ENCODE data around the gene TREX2.

DNA sequence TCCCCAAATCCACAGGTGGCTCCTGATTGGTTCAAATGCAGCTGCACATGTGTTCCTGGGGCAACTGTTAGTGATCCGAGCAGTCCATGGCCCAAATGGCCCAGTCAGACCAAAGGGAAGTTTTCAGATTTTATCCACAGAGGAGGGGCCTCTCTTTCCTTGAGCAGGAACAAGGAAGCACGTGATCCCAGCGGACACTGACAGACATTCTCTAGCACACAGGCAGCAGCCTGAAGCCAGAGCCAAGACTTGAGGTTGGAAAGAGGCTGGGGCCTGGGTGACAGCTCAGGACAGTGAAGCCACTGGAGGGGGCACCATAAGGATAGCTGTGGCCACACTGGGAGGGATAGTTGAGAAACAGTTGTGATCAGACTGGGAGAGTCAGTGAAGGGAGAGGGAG, 38.1 kb downstream of the TREX2 start:
- TF ChIP-seq CTCF (IDR thresholded peaks at IDR 0.05; ENCODE audit: insufficient read depth, low read length) = no peak
- TF ChIP-seq GABPA (IDR thresholded peaks at IDR 0.05; ENCODE audit: low read depth) = no peak
- no peak for TF ChIP-seq POLR2AphosphoS5 (IDR thresholded peaks at IDR 0.05; ENCODE audit: low read depth)

All from HL-60 (cell line).